K562 (cell line): ENCODE data around the gene RAD21L1. TPM values are rescaled to one million over a fixed set of nuclear protein-coding genes. Genes with fewer than 3 reads are reported as not detected.

Experiments
- ARID1B ChIP-seq: fragments of 450-650 bp; IDR thresholded peaks from 2 replicates; pipeline ENCODE4 v1.6.1; 2016; ENCODE audit warnings: antibody characterized with exemption, mild to moderate bottlenecking, inconsistent platforms
- ATF1 ChIP-seq, 2 experiments: fragments of 450-650 bp in 1 of 2; IDR thresholded peaks; 2 replicates each; pipeline ENCODE4 v1.6.1; 2016; ENCODE audit warnings: missing compliant biosample characterization in 1 of 2, missing genetic modification characterization in 1 of 2
- BCOR ChIP-seq: fragments of 450-650 bp; IDR thresholded peaks from 2 replicates; pipeline ENCODE4 v1.6.1; 2016
- BRF1 ChIP-seq: IDR thresholded peaks from 3 replicates; pipeline ENCODE4 v1.6.1; 2011; ENCODE audit warnings: borderline replicate concordance, mild to moderate bottlenecking; ENCODE audit not compliant: insufficient read length; ENCODE audit errors: extremely low read depth
- CBFA2T2 ChIP-seq: fragments of 450-650 bp; conservative IDR thresholded peaks from 2 replicates; pipeline ENCODE4 v1.6.1; 2017; ENCODE audit warnings: mild to moderate bottlenecking
- CEBPG ChIP-seq, 3 experiments: fragments of 200-800 bp in 1 of 3; sonication (Bioruptor generic) in 1 of 3; sonication (generic) in 1 of 3; formaldehyde crosslinking in 1 of 3; IDR thresholded peaks in 2 of 3; conservative IDR thresholded peaks in 1 of 3; 2 replicates each; pipeline versions ENCODE4 v1.6.1 to v1.8.0; 2016 to 2022; ENCODE audit warnings: missing compliant biosample characterization in 2 of 3, missing genetic modification characterization in 2 of 3, mild to moderate bottlenecking in 1 of 3, missing genetic modification reagents in 1 of 3
- DNMT1 ChIP-seq: fragments of 450-650 bp; IDR thresholded peaks from 2 replicates; pipeline ENCODE4 v1.6.1; 2016; ENCODE audit warnings: antibody characterized with exemption, mild to moderate bottlenecking
- FOSL1 ChIP-seq: fragments of 200-800 bp; sonication (Bioruptor generic); conservative IDR thresholded peaks from 2 replicates; pipeline ENCODE4 v1.6.1; 2016; ENCODE audit warnings: missing genetic modification characterization, missing compliant biosample characterization
- FOXM1 ChIP-seq, 2 experiments: fragments of 450-650 bp in 1 of 2; sonication (generic) in 1 of 2; formaldehyde crosslinking in 1 of 2; IDR thresholded peaks; 2 replicates each; pipeline versions ENCODE4 v1.6.1 to v1.9.0; 2017 to 2022; ENCODE audit warnings: low read depth in 2 of 2, mild to moderate bottlenecking in 2 of 2, missing genetic modification reagents in 1 of 2, moderate library complexity in 1 of 2
- HDAC3 ChIP-seq: fragments of 450-650 bp; IDR thresholded peaks from 2 replicates; pipeline ENCODE4 v1.6.1; 2018; ENCODE audit warnings: borderline replicate concordance, mild to moderate bottlenecking, moderate library complexity; ENCODE audit not compliant: partially characterized antibody
- MEIS2 ChIP-seq: fragments of 450-650 bp; IDR thresholded peaks from 2 replicates; pipeline ENCODE4 v1.6.1; 2014; ENCODE audit warnings: mild to moderate bottlenecking; ENCODE audit not compliant: partially characterized antibody
- MYNN ChIP-seq, 2 experiments: sonication (generic); formaldehyde crosslinking in 1 of 2; IDR thresholded peaks; 2 replicates each; pipeline versions ENCODE4 v1.5.0 to v1.6.1; 2016 to 2020; ENCODE audit warnings: antibody characterized with exemption in 1 of 2, missing genetic modification reagents in 1 of 2
- NCOA1 ChIP-seq: fragments of 450-650 bp; IDR thresholded peaks from 2 replicates; pipeline ENCODE4 v1.6.1; 2016; ENCODE audit warnings: low read depth
- NFIC ChIP-seq: fragments of 450-650 bp; IDR thresholded peaks from 2 replicates; pipeline ENCODE4 v1.6.1; 2017; ENCODE audit warnings: mild to moderate bottlenecking, inconsistent platforms
- RBM25 ChIP-seq: fragments of 200-400 bp; formaldehyde crosslinking; IDR thresholded peaks from 2 replicates; pipeline ENCODE4 v1.6.1; 2018; ENCODE audit warnings: low read length, low read depth, moderate library complexity; ENCODE audit not compliant: severe bottlenecking
- SMARCA4 ChIP-seq: fragments of 450-650 bp; IDR thresholded peaks from 2 replicates; pipeline ENCODE4 v1.6.1; 2016
- TAL1 ChIP-seq: fragments of 450-650 bp; IDR thresholded peaks from 2 replicates; pipeline ENCODE4 v1.6.1; 2016; ENCODE audit warnings: mild to moderate bottlenecking
- ZNF146 ChIP-seq: IDR thresholded peaks from one replicate; pipeline ENCODE4 v1.6.1; 2018; ENCODE audit warnings: missing compliant biosample characterization; ENCODE audit not compliant: unreplicated experiment
- ZNF316 ChIP-seq: fragments of 450-650 bp; IDR thresholded peaks from 2 replicates; pipeline ENCODE4 v1.6.1; 2016
- ZNF780A ChIP-seq: fragments of 250-450 bp; sonication (Bioruptor Pico); IDR thresholded peaks from 2 replicates; pipeline ENCODE4 v1.5.0; 2021; ENCODE audit warnings: mild to moderate bottlenecking
- ZSCAN32 ChIP-seq: fragments of 450-650 bp; formaldehyde crosslinking; IDR thresholded peaks from 2 replicates; pipeline ENCODE4 v1.4.0; 2020; ENCODE audit warnings: mild to moderate bottlenecking, moderate library complexity
- polyA plus RNA-seq, 8 experiments: library from polyadenylated mRNA; depleted of rRNA in 4 of 8; stranded (reverse) in 5 of 8; unstranded in 3 of 8; fragments of >200 nt; fragmentation: Nextera tagmentation in 2 of 8; fragmentation: Illumina TruSeq in 1 of 8; extraction: Ambion mirVana in 2 of 8; extraction: Trizol in 1 of 8; gene quantifications; 2 replicates each; pipeline versions ENCODE4 v1.2.1 to v1.2.3, GENCODE V29; 2011 to 2014; ENCODE audit warnings: inconsistent platforms in 1 of 8, missing spikeins in 1 of 8
- total RNA-seq, 7 experiments: library from RNA; depleted of rRNA in 6 of 7; stranded (reverse); fragments of >200 nt in 6 of 7; fragmentation: Illumina TruSeq in 2 of 7; extraction: Trizol in 2 of 7; gene quantifications; 2 replicates each; pipeline versions ENCODE4 v1.2.1 to v1.2.3, GENCODE V29; 2011 to 2021; ENCODE audit warnings: low replicate concordance in 1 of 7
- TF ChIP-seq, protein P1 (sequence below), 3 experiments: fragments of 200-800 bp in 1 of 3; fragments of 250-450 bp in 1 of 3; fragments of 450-650 bp in 1 of 3; sonication (Bioruptor Pico) in 1 of 3; sonication (Bioruptor generic) in 1 of 3; formaldehyde crosslinking in 1 of 3; IDR thresholded peaks; 2 replicates each; pipeline versions ENCODE4 v1.6.1 to v1.8.0; 2016 to 2022; ENCODE audit warnings: mild to moderate bottlenecking in 2 of 3, missing genetic modification characterization in 2 of 3, missing compliant biosample characterization in 1 of 3, moderate library complexity in 1 of 3
- TF ChIP-seq, protein P2 (sequence below): fragments of 200-800 bp; sonication (Bioruptor generic); IDR thresholded peaks from 2 replicates; pipeline ENCODE4 v1.6.1; 2017; ENCODE audit warnings: missing genetic modification characterization, missing compliant biosample characterization
- TF ChIP-seq, protein P3 (sequence below): fragments of 450-650 bp; IDR thresholded peaks from 2 replicates; pipeline ENCODE4 v1.6.1; 2016

The RAD21L1 gene
- total and polyA plus RNA-seq, 9 of the 15 experiments (the other 6 are each of a cell fraction or from before 2014, with no cell fraction given): 0.17 to 1.7 (median 0.45) TPM; not detected in 1

DNA sequence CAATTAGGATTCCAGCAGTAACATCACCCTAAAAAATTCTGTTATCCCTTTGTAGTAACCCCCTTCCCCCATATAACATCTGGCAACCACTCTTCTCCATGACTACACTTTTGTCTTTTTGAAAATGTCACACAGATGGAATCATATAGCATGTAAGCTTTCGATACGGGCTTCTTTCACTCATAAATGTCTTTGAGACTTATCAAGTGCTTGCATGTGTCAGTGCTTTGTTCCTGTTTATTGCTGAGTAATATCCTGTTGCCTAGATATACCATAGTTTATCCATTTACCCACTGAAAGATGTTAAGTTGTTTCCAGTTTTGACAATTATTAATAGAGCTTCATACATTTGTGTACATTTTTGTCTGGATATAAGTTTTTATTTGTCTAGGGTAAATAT lies 29.8 kb downstream of the RAD21L1 start (continued):
- TF ChIP-seq ARID1B: peak; percentile 95
- TF ChIP-seq, protein P1, sequence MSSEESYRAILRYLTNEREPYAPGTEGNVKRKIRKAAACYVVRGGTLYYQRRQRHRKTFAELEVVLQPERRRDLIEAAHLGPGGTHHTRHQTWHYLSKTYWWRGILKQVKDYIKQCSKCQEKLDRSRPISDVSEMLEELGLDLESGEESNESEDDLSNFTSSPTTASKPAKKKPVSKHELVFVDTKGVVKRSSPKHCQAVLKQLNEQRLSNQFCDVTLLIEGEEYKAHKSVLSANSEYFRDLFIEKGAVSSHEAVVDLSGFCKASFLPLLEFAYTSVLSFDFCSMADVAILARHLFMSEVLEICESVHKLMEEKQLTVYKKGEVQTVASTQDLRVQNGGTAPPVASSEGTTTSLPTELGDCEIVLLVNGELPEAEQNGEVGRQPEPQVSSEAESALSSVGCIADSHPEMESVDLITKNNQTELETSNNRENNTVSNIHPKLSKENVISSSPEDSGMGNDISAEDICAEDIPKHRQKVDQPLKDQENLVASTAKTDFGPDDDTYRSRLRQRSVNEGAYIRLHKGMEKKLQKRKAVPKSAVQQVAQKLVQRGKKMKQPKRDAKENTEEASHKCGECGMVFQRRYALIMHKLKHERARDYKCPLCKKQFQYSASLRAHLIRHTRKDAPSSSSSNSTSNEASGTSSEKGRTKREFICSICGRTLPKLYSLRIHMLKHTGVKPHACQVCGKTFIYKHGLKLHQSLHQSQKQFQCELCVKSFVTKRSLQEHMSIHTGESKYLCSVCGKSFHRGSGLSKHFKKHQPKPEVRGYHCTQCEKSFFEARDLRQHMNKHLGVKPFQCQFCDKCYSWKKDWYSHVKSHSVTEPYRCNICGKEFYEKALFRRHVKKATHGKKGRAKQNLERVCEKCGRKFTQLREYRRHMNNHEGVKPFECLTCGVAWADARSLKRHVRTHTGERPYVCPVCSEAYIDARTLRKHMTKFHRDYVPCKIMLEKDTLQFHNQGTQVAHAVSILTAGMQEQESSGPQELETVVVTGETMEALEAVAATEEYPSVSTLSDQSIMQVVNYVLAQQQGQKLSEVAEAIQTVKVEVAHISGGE (CRISPR knock-in tag; IDR thresholded peaks at IDR 0.05): 0 out of 6 replicates have a peak, but pooled peaks of 1 of the 3 experiments have one; percentile 30
- TF ChIP-seq CEBPG (CRISPR knock-in tag; IDR thresholded peaks at IDR 0.05): no peak
- no peak for TF ChIP-seq CEBPG (tag; conservative IDR thresholded peaks at IDR 0.05 in 1 of 2, IDR thresholded peaks at IDR 0.05 in 1 of 2)
- TF ChIP-seq NFIC: peak; percentile 85
- no peak for TF ChIP-seq BRF1
- TF ChIP-seq NCOA1: peak; percentile 54; the same call in 1 of the 2 replicates
- peak; percentile 77 for TF ChIP-seq MEIS2
- TF ChIP-seq ATF1 (CRISPR knock-in tag; IDR thresholded peaks at IDR 0.05): no peak
- no peak for TF ChIP-seq ATF1 (tag; IDR thresholded peaks at IDR 0.05)
- TF ChIP-seq, protein P2, sequence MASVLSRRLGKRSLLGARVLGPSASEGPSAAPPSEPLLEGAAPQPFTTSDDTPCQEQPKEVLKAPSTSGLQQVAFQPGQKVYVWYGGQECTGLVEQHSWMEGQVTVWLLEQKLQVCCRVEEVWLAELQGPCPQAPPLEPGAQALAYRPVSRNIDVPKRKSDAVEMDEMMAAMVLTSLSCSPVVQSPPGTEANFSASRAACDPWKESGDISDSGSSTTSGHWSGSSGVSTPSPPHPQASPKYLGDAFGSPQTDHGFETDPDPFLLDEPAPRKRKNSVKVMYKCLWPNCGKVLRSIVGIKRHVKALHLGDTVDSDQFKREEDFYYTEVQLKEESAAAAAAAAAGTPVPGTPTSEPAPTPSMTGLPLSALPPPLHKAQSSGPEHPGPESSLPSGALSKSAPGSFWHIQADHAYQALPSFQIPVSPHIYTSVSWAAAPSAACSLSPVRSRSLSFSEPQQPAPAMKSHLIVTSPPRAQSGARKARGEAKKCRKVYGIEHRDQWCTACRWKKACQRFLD (CRISPR knock-in tag): no peak
- TF ChIP-seq, protein P3, sequence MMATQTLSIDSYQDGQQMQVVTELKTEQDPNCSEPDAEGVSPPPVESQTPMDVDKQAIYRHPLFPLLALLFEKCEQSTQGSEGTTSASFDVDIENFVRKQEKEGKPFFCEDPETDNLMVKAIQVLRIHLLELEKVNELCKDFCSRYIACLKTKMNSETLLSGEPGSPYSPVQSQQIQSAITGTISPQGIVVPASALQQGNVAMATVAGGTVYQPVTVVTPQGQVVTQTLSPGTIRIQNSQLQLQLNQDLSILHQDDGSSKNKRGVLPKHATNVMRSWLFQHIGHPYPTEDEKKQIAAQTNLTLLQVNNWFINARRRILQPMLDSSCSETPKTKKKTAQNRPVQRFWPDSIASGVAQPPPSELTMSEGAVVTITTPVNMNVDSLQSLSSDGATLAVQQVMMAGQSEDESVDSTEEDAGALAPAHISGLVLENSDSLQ: peak; percentile 76
- peak; percentile 93 for TF ChIP-seq SMARCA4
- peak; percentile 61; the same call in 1 of the 2 replicates for TF ChIP-seq MYNN (IDR thresholded peaks at IDR 0.05)
- TF ChIP-seq MYNN (CRISPR knock-in tag; IDR thresholded peaks at IDR 0.05): no peak
- TF ChIP-seq CBFA2T2: peak; percentile 96
- TF ChIP-seq DNMT1: no peak
- TF ChIP-seq ZNF316: peak; percentile 92
- peak; percentile 92 for TF ChIP-seq TAL1
- peak; percentile 95 for TF ChIP-seq ZNF146
- peak; percentile 79 for TF ChIP-seq FOXM1 (IDR thresholded peaks at IDR 0.05; ENCODE audit: low read depth)
- TF ChIP-seq FOXM1 (CRISPR knock-in tag; IDR thresholded peaks at IDR 0.05; ENCODE audit: low read depth): no peak
- no peak for TF ChIP-seq ZSCAN32 (CRISPR knock-in tag)
- TF ChIP-seq RBM25: peak; percentile 31
- peak; percentile 66; the same call in 1 of the 2 replicates for TF ChIP-seq BCOR
- TF ChIP-seq FOSL1: peak; percentile 79
- TF ChIP-seq ZNF780A (CRISPR knock-in tag): no peak
- peak; percentile 56 for TF ChIP-seq HDAC3
